ENCODE results near the gene SLC39A5. TPM values are rescaled to one million over a fixed set of nuclear protein-coding genes. Genes with fewer than 3 reads are reported as not detected.
"Not testable (repeated sequence)": the region's sequence is repeated elsewhere in the genome, so short reads cannot be mapped to it uniquely, and the experiment has no call there.

SLC39A5 gene
- polyA plus RNA-seq, 5 donors: 2.6 to 5.6 (median 4.8) TPM

GRCh38 chr12:56242986-56243385 is 13.1 kb downstream of the SLC39A5 start:
- DNase-seq: no peak

DNA sequence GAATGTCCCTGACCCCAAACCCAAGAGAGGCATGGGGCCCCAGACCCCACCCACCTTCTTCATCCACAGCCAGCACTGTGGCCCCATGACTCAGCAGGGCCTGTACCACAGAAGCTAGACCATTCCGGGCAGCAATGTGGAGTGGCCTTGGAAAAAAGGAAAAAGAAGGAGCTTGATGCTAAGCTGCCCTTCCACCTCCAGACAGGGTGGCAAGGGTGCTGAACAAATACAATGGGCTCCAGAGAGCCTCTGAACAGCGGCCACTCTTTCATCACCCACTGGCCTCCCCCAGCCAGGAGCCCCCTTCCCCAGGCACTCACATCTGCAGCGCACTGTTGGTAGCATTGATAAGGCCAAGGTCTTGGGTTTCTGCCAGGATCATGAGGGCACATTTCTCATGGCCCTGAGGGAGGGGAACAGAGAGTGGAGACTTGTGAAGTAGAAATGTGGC is 13.9 kb downstream of the SLC39A5 start:
- peak; percentile 29 to 30 for DNase-seq

- no peak for DNase-seq
Measured at GRCh38 chr12:56244494-56244893, 14.6 kb downstream of the SLC39A5 start.

- no peak for DNase-seq
Measured at GRCh38 chr12:56247923-56248322, 18.1 kb downstream of the SLC39A5 start.

- DNase-seq: no peak
Measured at GRCh38 chr12:56248711-56249110, 18.9 kb downstream of the SLC39A5 start.

DNA sequence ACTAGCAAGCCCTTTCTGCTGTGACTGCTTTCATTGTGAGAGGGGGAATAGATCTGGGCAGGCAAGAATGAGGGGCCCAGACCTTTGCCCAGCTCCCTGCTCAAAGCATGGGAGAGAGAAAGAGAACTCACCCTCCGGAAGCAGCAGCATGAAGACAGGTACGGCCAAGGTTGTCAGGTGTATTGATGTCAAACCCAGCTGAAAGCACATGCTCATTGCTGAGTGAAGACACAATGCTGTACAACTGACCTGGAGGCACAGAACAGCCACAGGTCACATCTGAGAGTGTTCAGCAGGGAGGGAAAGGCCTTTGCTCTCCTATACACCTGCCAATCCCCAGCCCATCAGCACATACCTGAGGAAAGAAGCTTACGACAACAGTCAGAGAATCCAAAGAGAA is 22.8 kb downstream of the SLC39A5 start:
- DNase-seq: no peak

DNA sequence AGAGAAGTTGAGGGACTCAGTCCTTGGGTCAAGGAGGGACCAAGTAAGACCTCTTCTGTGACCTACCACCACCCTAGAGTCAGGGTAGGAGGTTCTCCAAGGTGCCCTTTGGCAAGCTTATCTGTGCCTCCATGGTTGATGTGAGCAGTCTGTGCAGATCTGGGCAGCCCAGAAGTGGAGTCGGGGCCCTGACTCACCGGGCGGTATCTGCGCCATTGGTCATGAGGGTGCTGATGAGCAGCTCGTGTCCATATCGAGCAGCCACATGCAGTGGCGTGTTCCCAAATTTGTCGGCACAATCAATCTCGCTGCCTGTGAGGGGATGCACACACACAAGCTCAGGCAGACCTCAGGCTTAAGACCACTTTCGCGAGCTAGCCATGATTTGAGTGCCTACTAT is 23.2 kb downstream of the SLC39A5 start:
- no peak for DNase-seq

GRCh38 chr12:56255671-56256070 is 25.8 kb downstream of the SLC39A5 start:
- DNase-seq: no peak

DNA sequence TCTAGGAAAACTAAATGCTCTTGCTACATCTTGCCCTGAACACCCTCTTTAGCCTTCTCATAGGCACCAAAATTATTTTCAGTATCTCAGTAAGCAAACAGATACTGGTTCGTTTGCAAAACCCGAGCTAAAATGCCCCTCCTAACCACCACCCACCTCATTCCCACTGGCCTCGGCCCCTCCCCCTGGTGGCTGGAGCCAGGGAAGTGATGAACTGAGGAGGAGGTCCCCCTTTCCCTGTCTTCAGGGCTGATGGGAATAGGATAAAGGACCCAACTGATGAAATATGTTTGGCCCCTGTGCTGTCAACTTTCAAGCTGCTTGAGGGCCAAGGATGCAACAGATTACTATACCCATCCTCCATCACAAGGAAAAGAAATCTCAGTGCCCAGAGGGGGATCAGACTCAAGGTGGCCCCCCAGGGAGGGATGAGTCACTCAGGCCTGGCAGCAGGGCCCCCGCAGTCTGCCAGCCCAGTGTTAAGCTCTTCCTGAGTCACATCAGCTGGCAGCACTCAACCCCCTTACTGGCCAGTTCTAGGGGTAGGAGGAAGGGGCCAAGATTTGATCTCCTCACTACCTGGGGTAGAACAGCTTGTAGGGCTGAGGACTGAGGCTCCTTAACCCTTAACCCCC is 26.6 kb downstream of the SLC39A5 start:
- no peak for DNase-seq

DNA sequence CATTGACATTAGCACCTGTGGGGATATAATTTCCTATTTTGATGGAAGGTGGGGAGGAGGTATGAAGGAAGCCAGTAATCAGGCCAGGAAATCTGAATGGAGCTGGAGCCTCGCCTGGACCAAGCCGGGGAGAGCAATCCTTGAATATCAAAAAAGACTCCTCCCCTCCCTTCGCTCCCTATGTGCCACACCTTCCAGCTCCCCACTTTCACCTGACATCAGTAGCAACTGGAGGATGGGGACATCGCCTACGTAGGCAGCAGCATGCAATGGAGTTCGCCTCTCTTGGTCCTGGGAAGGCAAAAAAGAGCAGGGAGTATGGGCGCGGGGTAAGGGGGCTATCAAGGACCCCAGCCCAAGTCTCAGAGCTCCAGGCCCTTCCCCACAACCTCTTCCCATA is 27.2 kb downstream of the SLC39A5 start:
- no peak for DNase-seq

GRCh38 chr12:56257491-56258067 is 27.7 kb downstream of the SLC39A5 start:
- no peak for DNase-seq

- peak; percentile 81 to 85 for DNase-seq
Measured at GRCh38 chr12:56258068-56258819, 28.4 kb downstream of the SLC39A5 start, which contains the start of gene ANKRD52. TSS of gene ANKRD52 (minus strand) at chr12:56258384. CDS start at chr12:56258269, 115 bp downstream.

GRCh38 chr12:56258820-56259183 is 29.0 kb downstream of the SLC39A5 start:
- DNase-seq: no peak

DNA sequence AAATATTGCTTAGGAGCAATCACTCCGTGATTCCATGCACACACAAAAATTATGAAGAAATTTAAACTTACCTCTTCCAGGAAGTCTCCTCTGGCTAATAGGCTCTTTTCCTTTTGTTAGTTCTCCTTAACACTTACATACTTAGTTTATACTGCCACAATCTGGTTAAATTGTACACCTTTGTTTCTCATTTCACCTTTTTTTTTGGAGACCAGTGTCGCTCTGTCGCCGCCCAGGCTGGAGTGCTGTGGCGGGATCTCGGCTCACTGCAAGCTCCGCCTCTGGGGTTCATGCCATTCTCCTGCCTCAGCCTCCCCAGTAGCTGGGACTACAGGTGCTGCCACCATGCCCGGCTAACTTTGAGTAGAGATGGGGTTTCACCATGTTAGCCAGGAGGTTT is 30.5 kb downstream of the SLC39A5 start:
- no peak for DNase-seq

DNA sequence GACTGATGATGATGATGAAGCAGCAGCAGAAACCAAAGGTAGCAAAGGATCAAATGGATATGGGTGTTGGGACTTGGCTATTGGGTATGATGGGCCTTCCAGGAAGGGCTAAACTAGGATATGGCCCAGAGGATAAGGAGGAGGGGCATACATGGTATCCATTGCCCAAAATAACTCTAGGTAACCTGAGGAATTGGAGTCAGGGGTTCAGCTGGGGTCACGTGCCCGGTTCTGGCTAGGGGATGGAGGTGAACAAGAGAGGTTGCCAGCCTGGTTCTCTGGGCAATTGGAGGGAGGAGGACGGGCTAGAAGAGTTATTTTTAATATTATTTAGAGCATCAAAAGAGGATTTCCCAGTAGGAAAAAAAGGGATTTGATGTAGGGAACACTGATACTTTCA is 31.1 kb downstream of the SLC39A5 start:
- DNase-seq: no peak

- DNase-seq: no peak
Measured at GRCh38 chr12:56261503-56262232, 31.8 kb downstream of the SLC39A5 start.

- not testable (repeated sequence) for DNase-seq
Measured at GRCh38 chr12:56262955-56263354, 33.1 kb downstream of the SLC39A5 start.

GRCh38 chr12:56266068-56266692 is 36.3 kb downstream of the SLC39A5 start:
- DNase-seq: not testable (repeated sequence)

GRCh38 chr12:56266693-56267442 is 37.0 kb downstream of the SLC39A5 start, which contains the start of gene COQ10A:
TSS of gene COQ10A (plus strand) at chr12:56266942. CDS start at chr12:56267119, 177 bp downstream.
- DNase-seq: peak; percentile 88 to 89

GRCh38 chr12:56267443-56268071 is 37.7 kb downstream of the SLC39A5 start:
- no peak for DNase-seq
